Measurements from ENCODE around the gene CRB3. TPM values are rescaled to one million over a fixed set of nuclear protein-coding genes. Genes with fewer than 3 reads are reported as not detected.

CRB3 gene
- polyA plus RNA-seq, 3 donors = not detected

GRCh38 chr19:6450166-6450565 lies 13.9 kb upstream of the CRB3 start:
- Histone ChIP-seq H3K4me3 (replicated peaks in 1 of 3; ENCODE audit: low read depth in 2 of 3, low read length in 3 of 3) (no peak overlapping the region), H4K20me1 (ENCODE audit: insufficient read depth, low read length) (no peaks in the 10 kb centered on the region), H3K4me2 (replicated peaks; ENCODE audit: extremely low read depth, low read length, poor library complexity, severe bottlenecking) (no peak overlapping the region), H3K27ac (ENCODE audit: low read depth in 1 of 2, low read length in 2 of 2) (no peak overlapping the region), H2AFZ (ENCODE audit: insufficient read depth, low read depth, low read length, poor library complexity, severe bottlenecking) (no peak overlapping the region), H3K27me3 (ENCODE audit: control insufficient read depth in 2 of 2, insufficient read depth in 2 of 2, low read length in 2 of 2) (peaks cover 0 to 2% of the 10 kb centered on the region in 2 donors), H3K79me2 (ENCODE audit: insufficient read depth, low read length) (no peaks in the 10 kb centered on the region), H3K9ac (ENCODE audit: insufficient read depth, low read length, poor library complexity, severe bottlenecking) (no peak overlapping the region), H3K9me3 (replicated peaks in 1 of 2; ENCODE audit: control insufficient read depth in 1 of 2, insufficient read depth in 1 of 2, low read length in 2 of 2) (peaks cover 13% of the 10 kb centered on the region in 2 donors), H3K36me3 (replicated peaks in 1 of 2; ENCODE audit: control insufficient read depth in 1 of 2, insufficient read depth in 2 of 2, low read length in 2 of 2) (no peaks in the 10 kb centered on the region), H3K4me1 (ENCODE audit: control insufficient read depth in 1 of 2, insufficient read depth in 2 of 2, low read length in 2 of 2) (no peaks in the 10 kb centered on the region)
- intact Hi-C loops (cut with micrococcal nuclease) = no loop called here
- no peaks in the 10 kb centered on the region for H3K36me3 Mint-ChIP-seq
- 100% methylated on average over 2 of the region's 5 CpGs for WGBS (ENCODE audit: insufficient coverage)
- H3K9me3 Mint-ChIP-seq = peaks cover 7 to 31% (median 21%) of the 10 kb centered on the region in 7 donors
- H3K4me1 Mint-ChIP-seq = no peaks in the 10 kb centered on the region
- H3K27me3 Mint-ChIP-seq (ENCODE audit: low read depth in 3 of 3) = peaks cover 2 to 5% (median 3%) of the 10 kb centered on the region in 3 donors
- no peak for DNase-seq
- no peak overlapping the region for H3K27ac Mint-ChIP-seq
- no peak overlapping the region for H3K4me3 Mint-ChIP-seq
- TF ChIP-seq CTCF (IDR thresholded peaks at IDR 0.05) = no peak

- Histone ChIP-seq H3K79me2 (ENCODE audit: insufficient read depth, low read length) (no peaks in the 10 kb centered on the region), H3K9me3 (replicated peaks in 1 of 2; ENCODE audit: control insufficient read depth in 1 of 2, insufficient read depth in 1 of 2, low read length in 2 of 2) (peaks cover 13 to 21% of the 10 kb centered on the region in 2 donors), H3K4me1 (ENCODE audit: control insufficient read depth in 1 of 2, insufficient read depth in 2 of 2, low read length in 2 of 2) (no peaks in the 10 kb centered on the region), H3K36me3 (replicated peaks in 1 of 2; ENCODE audit: control insufficient read depth in 1 of 2, insufficient read depth in 2 of 2, low read length in 2 of 2) (no peaks in the 10 kb centered on the region), H3K4me2 (replicated peaks; ENCODE audit: extremely low read depth, low read length, poor library complexity, severe bottlenecking) (no peak overlapping the region), H3K27me3 (ENCODE audit: control insufficient read depth in 2 of 2, insufficient read depth in 2 of 2, low read length in 2 of 2) (peaks cover 0 to 2% of the 10 kb centered on the region in 2 donors), H3K4me3 (replicated peaks in 1 of 3; ENCODE audit: low read depth in 2 of 3, low read length in 3 of 3) (no peak overlapping the region), H4K20me1 (ENCODE audit: insufficient read depth, low read length) (no peaks in the 10 kb centered on the region), H3K9ac (ENCODE audit: insufficient read depth, low read length, poor library complexity, severe bottlenecking) (no peak overlapping the region), H2AFZ (ENCODE audit: insufficient read depth, low read depth, low read length, poor library complexity, severe bottlenecking) (no peak overlapping the region), H3K27ac (ENCODE audit: low read depth in 1 of 2, low read length in 2 of 2) (no peak overlapping the region)
- intact Hi-C loops (cut with micrococcal nuclease) = no loop called here
- no peak overlapping the region for H3K27ac Mint-ChIP-seq
- H3K9me3 Mint-ChIP-seq = peaks cover 8 to 34% (median 30%) of the 10 kb centered on the region in 7 donors
- WGBS (ENCODE audit: insufficient coverage) = 100% methylated on average over 2 of the region's 7 CpGs
- H3K4me1 Mint-ChIP-seq = no peaks in the 10 kb centered on the region
- H3K27me3 Mint-ChIP-seq (ENCODE audit: low read depth in 3 of 3) = peaks cover 0 to 7% (median 5%) of the 10 kb centered on the region in 3 donors
- TF ChIP-seq CTCF (IDR thresholded peaks at IDR 0.05) = no peak
- no peak overlapping the region for H3K4me3 Mint-ChIP-seq
- no peak for DNase-seq
- no peaks in the 10 kb centered on the region for H3K36me3 Mint-ChIP-seq
Observed at GRCh38 chr19:6451583-6452222, 12.4 kb upstream of the CRB3 start.

Data from CD14-positive monocyte (primary cell).